OCI-LY1 (cell line): ENCODE results near the gene FAM168A.

Experiments used
- CTCF ChIP-seq: fragments of 200-600 bp; sonication (generic), shearing (Covaris generic); IDR thresholded peaks from 2 replicates; pipeline ENCODE4 v1.5.1; 2017; ENCODE audit warnings: mild to moderate bottlenecking, antibody characterized with exemption, low read length, moderate library complexity, mixed read lengths
- EZH2 ChIP-seq: fragments of 200-600 bp; sonication (generic), shearing (Covaris generic); IDR thresholded peaks from 2 replicates; pipeline ENCODE4 v1.8.0; 2017; ENCODE audit warnings: borderline replicate concordance, mixed run types, mild to moderate bottlenecking, antibody characterized with exemption, low read length, moderate library complexity, mixed read lengths

GRCh38 chr11:73389134-73389525, 208.8 kb downstream of the FAM168A start:
- TF ChIP-seq CTCF = no peak
- no peak for TF ChIP-seq EZH2
